IPS DF 4.7 (cell line): ENCODE results near the gene GDPGP1.
A peak's percentile ranks its signal among the peaks of the same experiment; 100 is the strongest.
"Not testable (repeated sequence)": the region's sequence is repeated elsewhere in the genome, so short reads cannot be mapped to it uniquely, and the experiment has no call there.

Source experiments
- DNase-seq: peaks from one replicate; pipeline ENCODE4 v3.0.0-alpha.2; 2013; ENCODE audit warnings: low spot score; ENCODE audit errors: extremely low read depth

The GDPGP1 gene

GRCh38 chr15:90260731-90261130, 26.7 kb downstream of the GDPGP1 start:
- not testable (repeated sequence) for DNase-seq

GRCh38 chr15:90261811-90262210, 27.8 kb downstream of the GDPGP1 start:
- DNase-seq: no peak

- no peak for DNase-seq
These were observed 28.4 kb downstream of the GDPGP1 start for GRCh38 chr15:90262426-90262825.

- DNase-seq: no peak
These were observed 30.7 kb downstream of the GDPGP1 start for GRCh38 chr15:90264671-90265070.

- DNase-seq: peak; percentile 82
These were observed 31.5 kb downstream of the GDPGP1 start, which contains the start of gene NGRN for GRCh38 chr15:90265271-90266060. TSS of gene NGRN (plus strand) at chr15:90265672. CDS start at chr15:90265713, 41 bp downstream.

GRCh38 chr15:90266061-90266431, 32.0 kb downstream of the GDPGP1 start:
- DNase-seq: no peak

- no peak for DNase-seq
These were observed 32.5 kb downstream of the GDPGP1 start for GRCh38 chr15:90266485-90266884.

- DNase-seq: no peak
These were observed 34.4 kb downstream of the GDPGP1 start for GRCh38 chr15:90268415-90268814.

- no peak for DNase-seq
These were observed 36.6 kb downstream of the GDPGP1 start for GRCh38 chr15:90270502-90271150.

- DNase-seq: no peak
These were observed 37.6 kb downstream of the GDPGP1 start for GRCh38 chr15:90271459-90272166.

GRCh38 chr15:90278467-90278866, 44.5 kb downstream of the GDPGP1 start:
- not testable (repeated sequence) for DNase-seq

- DNase-seq: not testable (repeated sequence)
These were observed 46.7 kb downstream of the GDPGP1 start for GRCh38 chr15:90280743-90281142.

- DNase-seq: not testable (repeated sequence)
These were observed 47.6 kb downstream of the GDPGP1 start for GRCh38 chr15:90281637-90282036.

- DNase-seq: no peak
These were observed 52.7 kb downstream of the GDPGP1 start for GRCh38 chr15:90286678-90287077.

- DNase-seq: no peak
These were observed 53.1 kb downstream of the GDPGP1 start for GRCh38 chr15:90287101-90287500.

- no peak for DNase-seq
These were observed 53.9 kb downstream of the GDPGP1 start for GRCh38 chr15:90287946-90288345.

- DNase-seq: no peak
These were observed 57.8 kb downstream of the GDPGP1 start for GRCh38 chr15:90291679-90292356.

- peak; percentile 81 for DNase-seq
These were observed 59.2 kb downstream of the GDPGP1 start for GRCh38 chr15:90293040-90293810.

- no peak for DNase-seq
These were observed 60.1 kb downstream of the GDPGP1 start for GRCh38 chr15:90294159-90294558.

GRCh38 chr15:90294601-90295269, 60.7 kb downstream of the GDPGP1 start:
- DNase-seq: no peak
